GM23338 (cell line): Measurements from ENCODE around the gene ANTXR1. TPM values are rescaled to one million over a fixed set of nuclear protein-coding genes. Genes with fewer than 3 reads are reported as not detected.

Experiments
- ATAC-seq: fragments of 200-7000 bp; cut with Tn5 transposase; 3 replicates; pipeline ENCODE4 v1.9.1; 2020
- DNase-seq: peaks from one replicate; pipeline ENCODE4 v3.0.0-alpha.2; 2015; ENCODE audit warnings: low spot score
- H2AFZ ChIP-seq: fragments of 200-600 bp; sonication (generic); 2 replicates; pipeline ENCODE4 v1.8.0; 2016; ENCODE audit warnings: antibody characterized with exemption, mild to moderate bottlenecking, moderate library complexity
- H3F3A ChIP-seq: fragments of 200-600 bp; sonication (generic); replicated peaks from 2 replicates; pipeline ENCODE4 v1.8.0; 2017; ENCODE audit warnings: antibody characterized with exemption, mixed run types, low read depth
- H3K27ac ChIP-seq: fragments of 200-600 bp; sonication (generic); 2 replicates; pipeline ENCODE4 v1.6.1; 2016; ENCODE audit warnings: low read depth
- H3K27me3 ChIP-seq: fragments of 200-600 bp; sonication (generic); 2 replicates; pipeline ENCODE4 v1.8.0; 2016; ENCODE audit warnings: mild to moderate bottlenecking, mixed run types, moderate library complexity; ENCODE audit not compliant: insufficient read depth
- H3K36me3 ChIP-seq: fragments of 200-600 bp; sonication (generic); 2 replicates; pipeline ENCODE4 v1.8.0; 2016; ENCODE audit warnings: mild to moderate bottlenecking; ENCODE audit not compliant: insufficient read depth
- H3K4me1 ChIP-seq: fragments of 200-600 bp; sonication (generic); 2 replicates; pipeline ENCODE4 v1.8.0; 2016; ENCODE audit warnings: mild to moderate bottlenecking, moderate library complexity; ENCODE audit not compliant: insufficient read depth
- H3K4me2 ChIP-seq: fragments of 200-600 bp; sonication (generic); 2 replicates; pipeline ENCODE4 v1.7.1; 2017; ENCODE audit warnings: mixed run types
- H3K4me3 ChIP-seq: fragments of 200-600 bp; sonication (generic); 2 replicates; pipeline ENCODE4 v1.6.1; 2016; ENCODE audit warnings: mixed run types
- H3K79me2 ChIP-seq: fragments of 200-600 bp; sonication (generic); replicated peaks from 2 replicates; pipeline ENCODE4 v1.8.0; 2017; ENCODE audit warnings: mild to moderate bottlenecking; ENCODE audit not compliant: insufficient read depth
- H3K9me2 ChIP-seq: fragments of 200-600 bp; sonication (generic); 2 replicates; pipeline ENCODE4 v1.8.0; 2017; ENCODE audit not compliant: insufficient read depth
- H4K20me1 ChIP-seq: fragments of 200-600 bp; sonication (generic); replicated peaks from 2 replicates; pipeline ENCODE4 v1.8.0; 2017; ENCODE audit warnings: mild to moderate bottlenecking; ENCODE audit not compliant: insufficient read depth
- H3K27ac Mint-ChIP-seq: 2 replicates; pipeline ENCODE4 v1.8.0; 2020; ENCODE audit warnings: inconsistent platforms, mild to moderate bottlenecking, moderate library complexity, mixed read lengths
- H3K27me3 Mint-ChIP-seq: 3 replicates; pipeline ENCODE4 v1.8.0; 2022; ENCODE audit warnings: low read depth, mild to moderate bottlenecking, moderate library complexity, mixed read lengths, inconsistent platforms; ENCODE audit not compliant: insufficient read depth, poor library complexity
- H3K36me3 Mint-ChIP-seq: 3 replicates; pipeline ENCODE4 v1.8.0; 2021; ENCODE audit warnings: low read depth, mild to moderate bottlenecking, inconsistent platforms, moderate library complexity, mixed read lengths
- H3K4me1 Mint-ChIP-seq: 3 replicates; pipeline ENCODE4 v1.8.0; 2020; ENCODE audit warnings: mild to moderate bottlenecking, inconsistent platforms, mixed read lengths
- H3K4me3 Mint-ChIP-seq: 3 replicates; pipeline ENCODE4 v1.8.0; 2021; ENCODE audit warnings: moderate library complexity, mild to moderate bottlenecking, inconsistent platforms, mixed read lengths
- H3K9me3 Mint-ChIP-seq: 3 replicates; pipeline ENCODE4 v1.8.0; 2020; ENCODE audit warnings: moderate library complexity, mild to moderate bottlenecking, inconsistent platforms, mixed read lengths
- CREB1 ChIP-seq: fragments of 250-450 bp; sonication (Bioruptor Pico); IDR thresholded peaks from 2 replicates; pipeline ENCODE4 v1.5.0; 2020; ENCODE audit warnings: low read depth, mild to moderate bottlenecking, moderate library complexity
- EZH2 ChIP-seq: fragments of 200-600 bp; sonication (generic); IDR thresholded peaks from one replicate; pipeline ENCODE4 v1.8.0; 2017; ENCODE audit warnings: antibody characterized with exemption, mild to moderate bottlenecking, low read depth; ENCODE audit not compliant: unreplicated experiment
- EZH2phosphoT487 ChIP-seq: fragments of 200-600 bp; sonication (generic); IDR thresholded peaks from one replicate; pipeline ENCODE4 v1.8.1; 2018; ENCODE audit warnings: antibody characterized with exemption; ENCODE audit not compliant: unreplicated experiment
- JUNB ChIP-seq: IDR thresholded peaks from one replicate; pipeline ENCODE4 v1.6.1; 2016; ENCODE audit warnings: antibody characterized with exemption; ENCODE audit not compliant: unreplicated experiment
- NANOG ChIP-seq: IDR thresholded peaks from 2 replicates; pipeline ENCODE4 v1.6.1; 2016; ENCODE audit warnings: antibody characterized with exemption, borderline replicate concordance
- POLR2AphosphoS5 ChIP-seq: IDR thresholded peaks from 2 replicates; pipeline ENCODE4 v1.6.1; 2016; ENCODE audit warnings: antibody characterized with exemption, low read depth
- STAT1 ChIP-seq: IDR thresholded peaks from one replicate; pipeline ENCODE4 v1.6.1; 2016; ENCODE audit warnings: antibody characterized with exemption; ENCODE audit not compliant: unreplicated experiment
- ZNF114 ChIP-seq: fragments of 250-450 bp; sonication (Bioruptor Pico); IDR thresholded peaks from 2 replicates; pipeline ENCODE4 v1.5.0; 2020; ENCODE audit warnings: mild to moderate bottlenecking, moderate library complexity
- ZNF331 ChIP-seq: fragments of 250-450 bp; sonication (Bioruptor Pico); IDR thresholded peaks from 2 replicates; pipeline ENCODE4 v1.5.0; 2020; ENCODE audit warnings: low read depth, mild to moderate bottlenecking, moderate library complexity
- polyA plus RNA-seq: library from polyadenylated mRNA; unstranded; fragments of >200 nt; fragmentation: Nextera tagmentation; extraction: Ambion mirVana; gene quantifications from 2 replicates; pipeline ENCODE4 v1.2.1, GENCODE V29; 2016
- total RNA-seq: library from RNA; depleted of rRNA; stranded (reverse); fragments of >200 nt; shearing (Covaris generic); gene quantifications from 2 replicates; pipeline ENCODE4 v1.2.3, GENCODE V29; 2014
- TF ChIP-seq, protein P1 (sequence below): fragments of 250-450 bp; sonication (Bioruptor Pico); IDR thresholded peaks from 2 replicates; pipeline ENCODE4 v1.5.0; 2020; ENCODE audit warnings: mild to moderate bottlenecking, moderate library complexity
- TF ChIP-seq, protein P2 (sequence below), 2 experiments: fragments of 200-600 bp in 1 of 2; sonication (generic) in 1 of 2; conservative IDR thresholded peaks; 2 replicates each; pipeline versions ENCODE4 v1.5.1 to v1.6.1; 2016 to 2017; ENCODE audit warnings: antibody characterized with exemption in 2 of 2, low read depth in 2 of 2, mild to moderate bottlenecking in 2 of 2, moderate library complexity in 1 of 2
- TF ChIP-seq, protein P3 (sequence below): IDR thresholded peaks from 2 replicates; pipeline ENCODE4 v1.6.1; 2016; ENCODE audit warnings: antibody characterized with exemption
- TF ChIP-seq, protein P4 (sequence below): IDR thresholded peaks from one replicate; pipeline ENCODE4 v1.6.1; 2018; ENCODE audit warnings: antibody characterized with exemption; ENCODE audit not compliant: unreplicated experiment

The ANTXR1 gene
- total and polyA plus RNA-seq, 2 experiments from 2014 or later: 16.1 to 23.1 TPM

DNA sequence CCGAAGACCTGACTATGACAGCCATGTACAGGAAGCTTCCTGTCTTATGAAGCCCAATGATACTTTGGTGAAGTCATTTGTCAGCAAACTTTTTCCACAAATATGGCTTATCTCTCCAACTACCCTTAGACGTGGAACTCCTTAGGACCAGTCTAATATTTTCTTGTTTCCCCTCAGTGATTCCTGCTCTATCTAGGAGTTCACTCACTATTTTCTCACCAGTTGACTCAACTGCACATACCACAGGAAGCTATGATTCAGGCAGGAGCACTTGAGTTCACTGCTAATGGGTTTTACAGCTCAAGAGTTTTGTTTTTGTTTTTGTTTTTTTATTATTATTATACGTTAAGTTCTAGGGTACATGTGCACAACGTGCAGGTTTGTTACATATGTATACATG, 109.3 kb downstream of the ANTXR1 start:
- H3K4me1 Mint-ChIP-seq: peaks cover 13% of the 10 kb centered on the region; the same call in 2 of the 3 replicates
- H3K27ac Mint-ChIP-seq: no peak overlapping the region
- Histone ChIP-seq H3K9me2 (no peaks in the 10 kb centered on the region), H3K4me1 (peaks cover 11% of the 10 kb centered on the region; the same call in 1 of the 2 replicates), H3K27ac (no peak overlapping the region), H3K27me3 (no peaks in the 10 kb centered on the region), H4K20me1 (no peaks in the 10 kb centered on the region), H3F3A (no peaks in the 10 kb centered on the region), H3K79me2 (no peaks in the 10 kb centered on the region), H2AFZ (no peak overlapping the region), H3K36me3 (no peaks in the 10 kb centered on the region; the same call in 1 of the 2 replicates), H3K4me2 (no peak overlapping the region), H3K4me3 (no peak overlapping the region)
- DNase-seq: no peak
- H3K27me3 Mint-ChIP-seq: no peaks in the 10 kb centered on the region
- TF ChIP-seq, protein P1, sequence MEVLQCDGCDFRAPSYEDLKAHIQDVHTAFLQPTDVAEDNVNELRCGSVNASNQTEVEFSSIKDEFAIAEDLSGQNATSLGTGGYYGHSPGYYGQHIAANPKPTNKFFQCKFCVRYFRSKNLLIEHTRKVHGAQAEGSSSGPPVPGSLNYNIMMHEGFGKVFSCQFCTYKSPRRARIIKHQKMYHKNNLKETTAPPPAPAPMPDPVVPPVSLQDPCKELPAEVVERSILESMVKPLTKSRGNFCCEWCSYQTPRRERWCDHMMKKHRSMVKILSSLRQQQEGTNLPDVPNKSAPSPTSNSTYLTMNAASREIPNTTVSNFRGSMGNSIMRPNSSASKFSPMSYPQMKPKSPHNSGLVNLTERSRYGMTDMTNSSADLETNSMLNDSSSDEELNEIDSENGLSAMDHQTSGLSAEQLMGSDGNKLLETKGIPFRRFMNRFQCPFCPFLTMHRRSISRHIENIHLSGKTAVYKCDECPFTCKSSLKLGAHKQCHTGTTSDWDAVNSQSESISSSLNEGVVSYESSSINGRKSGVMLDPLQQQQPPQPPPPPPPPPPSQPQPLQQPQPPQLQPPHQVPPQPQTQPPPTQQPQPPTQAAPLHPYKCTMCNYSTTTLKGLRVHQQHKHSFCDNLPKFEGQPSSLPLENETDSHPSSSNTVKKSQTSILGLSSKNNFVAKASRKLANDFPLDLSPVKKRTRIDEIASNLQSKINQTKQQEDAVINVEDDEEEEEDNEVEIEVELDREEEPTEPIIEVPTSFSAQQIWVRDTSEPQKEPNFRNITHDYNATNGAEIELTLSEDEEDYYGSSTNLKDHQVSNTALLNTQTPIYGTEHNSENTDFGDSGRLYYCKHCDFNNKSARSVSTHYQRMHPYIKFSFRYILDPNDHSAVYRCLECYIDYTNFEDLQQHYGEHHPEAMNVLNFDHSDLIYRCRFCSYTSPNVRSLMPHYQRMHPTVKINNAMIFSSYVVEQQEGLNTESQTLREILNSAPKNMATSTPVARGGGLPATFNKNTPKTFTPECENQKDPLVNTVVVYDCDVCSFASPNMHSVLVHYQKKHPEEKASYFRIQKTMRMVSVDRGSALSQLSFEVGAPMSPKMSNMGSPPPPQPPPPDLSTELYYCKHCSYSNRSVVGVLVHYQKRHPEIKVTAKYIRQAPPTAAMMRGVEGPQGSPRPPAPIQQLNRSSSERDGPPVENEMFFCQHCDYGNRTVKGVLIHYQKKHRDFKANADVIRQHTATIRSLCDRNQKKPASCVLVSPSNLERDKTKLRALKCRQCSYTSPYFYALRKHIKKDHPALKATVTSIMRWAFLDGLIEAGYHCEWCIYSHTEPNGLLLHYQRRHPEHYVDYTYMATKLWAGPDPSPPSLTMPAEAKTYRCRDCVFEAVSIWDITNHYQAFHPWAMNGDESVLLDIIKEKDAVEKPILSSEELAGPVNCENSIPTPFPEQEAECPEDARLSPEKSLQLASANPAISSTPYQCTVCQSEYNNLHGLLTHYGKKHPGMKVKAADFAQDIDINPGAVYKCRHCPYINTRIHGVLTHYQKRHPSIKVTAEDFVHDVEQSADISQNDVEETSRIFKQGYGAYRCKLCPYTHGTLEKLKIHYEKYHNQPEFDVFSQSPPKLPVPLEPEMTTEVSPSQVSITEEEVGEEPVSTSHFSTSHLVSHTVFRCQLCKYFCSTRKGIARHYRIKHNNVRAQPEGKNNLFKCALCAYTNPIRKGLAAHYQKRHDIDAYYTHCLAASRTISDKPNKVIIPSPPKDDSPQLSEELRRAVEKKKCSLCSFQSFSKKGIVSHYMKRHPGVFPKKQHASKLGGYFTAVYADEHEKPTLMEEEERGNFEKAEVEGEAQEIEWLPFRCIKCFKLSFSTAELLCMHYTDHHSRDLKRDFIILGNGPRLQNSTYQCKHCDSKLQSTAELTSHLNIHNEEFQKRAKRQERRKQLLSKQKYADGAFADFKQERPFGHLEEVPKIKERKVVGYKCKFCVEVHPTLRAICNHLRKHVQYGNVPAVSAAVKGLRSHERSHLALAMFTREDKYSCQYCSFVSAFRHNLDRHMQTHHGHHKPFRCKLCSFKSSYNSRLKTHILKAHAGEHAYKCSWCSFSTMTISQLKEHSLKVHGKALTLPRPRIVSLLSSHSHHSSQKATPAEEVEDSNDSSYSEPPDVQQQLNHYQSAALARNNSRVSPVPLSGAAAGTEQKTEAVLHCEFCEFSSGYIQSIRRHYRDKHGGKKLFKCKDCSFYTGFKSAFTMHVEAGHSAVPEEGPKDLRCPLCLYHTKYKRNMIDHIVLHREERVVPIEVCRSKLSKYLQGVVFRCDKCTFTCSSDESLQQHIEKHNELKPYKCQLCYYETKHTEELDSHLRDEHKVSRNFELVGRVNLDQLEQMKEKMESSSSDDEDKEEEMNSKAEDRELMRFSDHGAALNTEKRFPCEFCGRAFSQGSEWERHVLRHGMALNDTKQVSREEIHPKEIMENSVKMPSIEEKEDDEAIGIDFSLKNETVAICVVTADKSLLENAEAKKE (CRISPR knock-in tag): no peak
- TF ChIP-seq, protein P2, sequence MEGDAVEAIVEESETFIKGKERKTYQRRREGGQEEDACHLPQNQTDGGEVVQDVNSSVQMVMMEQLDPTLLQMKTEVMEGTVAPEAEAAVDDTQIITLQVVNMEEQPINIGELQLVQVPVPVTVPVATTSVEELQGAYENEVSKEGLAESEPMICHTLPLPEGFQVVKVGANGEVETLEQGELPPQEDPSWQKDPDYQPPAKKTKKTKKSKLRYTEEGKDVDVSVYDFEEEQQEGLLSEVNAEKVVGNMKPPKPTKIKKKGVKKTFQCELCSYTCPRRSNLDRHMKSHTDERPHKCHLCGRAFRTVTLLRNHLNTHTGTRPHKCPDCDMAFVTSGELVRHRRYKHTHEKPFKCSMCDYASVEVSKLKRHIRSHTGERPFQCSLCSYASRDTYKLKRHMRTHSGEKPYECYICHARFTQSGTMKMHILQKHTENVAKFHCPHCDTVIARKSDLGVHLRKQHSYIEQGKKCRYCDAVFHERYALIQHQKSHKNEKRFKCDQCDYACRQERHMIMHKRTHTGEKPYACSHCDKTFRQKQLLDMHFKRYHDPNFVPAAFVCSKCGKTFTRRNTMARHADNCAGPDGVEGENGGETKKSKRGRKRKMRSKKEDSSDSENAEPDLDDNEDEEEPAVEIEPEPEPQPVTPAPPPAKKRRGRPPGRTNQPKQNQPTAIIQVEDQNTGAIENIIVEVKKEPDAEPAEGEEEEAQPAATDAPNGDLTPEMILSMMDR (conservative IDR thresholded peaks at IDR 0.05; ENCODE audit: low read depth in 2 of 2): no peak
- TF ChIP-seq EZH2 (no peak), CREB1 (CRISPR knock-in tag) (no peak), NANOG (no peak), ZNF114 (CRISPR knock-in tag) (no peak), EZH2phosphoT487 (no peak), STAT1 (no peak), POLR2AphosphoS5 (no peak), JUNB (no peak), ZNF331 (no peak)
- TF ChIP-seq, protein P3, sequence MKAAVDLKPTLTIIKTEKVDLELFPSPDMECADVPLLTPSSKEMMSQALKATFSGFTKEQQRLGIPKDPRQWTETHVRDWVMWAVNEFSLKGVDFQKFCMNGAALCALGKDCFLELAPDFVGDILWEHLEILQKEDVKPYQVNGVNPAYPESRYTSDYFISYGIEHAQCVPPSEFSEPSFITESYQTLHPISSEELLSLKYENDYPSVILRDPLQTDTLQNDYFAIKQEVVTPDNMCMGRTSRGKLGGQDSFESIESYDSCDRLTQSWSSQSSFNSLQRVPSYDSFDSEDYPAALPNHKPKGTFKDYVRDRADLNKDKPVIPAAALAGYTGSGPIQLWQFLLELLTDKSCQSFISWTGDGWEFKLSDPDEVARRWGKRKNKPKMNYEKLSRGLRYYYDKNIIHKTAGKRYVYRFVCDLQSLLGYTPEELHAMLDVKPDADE: no peak
- TF ChIP-seq, protein P4, sequence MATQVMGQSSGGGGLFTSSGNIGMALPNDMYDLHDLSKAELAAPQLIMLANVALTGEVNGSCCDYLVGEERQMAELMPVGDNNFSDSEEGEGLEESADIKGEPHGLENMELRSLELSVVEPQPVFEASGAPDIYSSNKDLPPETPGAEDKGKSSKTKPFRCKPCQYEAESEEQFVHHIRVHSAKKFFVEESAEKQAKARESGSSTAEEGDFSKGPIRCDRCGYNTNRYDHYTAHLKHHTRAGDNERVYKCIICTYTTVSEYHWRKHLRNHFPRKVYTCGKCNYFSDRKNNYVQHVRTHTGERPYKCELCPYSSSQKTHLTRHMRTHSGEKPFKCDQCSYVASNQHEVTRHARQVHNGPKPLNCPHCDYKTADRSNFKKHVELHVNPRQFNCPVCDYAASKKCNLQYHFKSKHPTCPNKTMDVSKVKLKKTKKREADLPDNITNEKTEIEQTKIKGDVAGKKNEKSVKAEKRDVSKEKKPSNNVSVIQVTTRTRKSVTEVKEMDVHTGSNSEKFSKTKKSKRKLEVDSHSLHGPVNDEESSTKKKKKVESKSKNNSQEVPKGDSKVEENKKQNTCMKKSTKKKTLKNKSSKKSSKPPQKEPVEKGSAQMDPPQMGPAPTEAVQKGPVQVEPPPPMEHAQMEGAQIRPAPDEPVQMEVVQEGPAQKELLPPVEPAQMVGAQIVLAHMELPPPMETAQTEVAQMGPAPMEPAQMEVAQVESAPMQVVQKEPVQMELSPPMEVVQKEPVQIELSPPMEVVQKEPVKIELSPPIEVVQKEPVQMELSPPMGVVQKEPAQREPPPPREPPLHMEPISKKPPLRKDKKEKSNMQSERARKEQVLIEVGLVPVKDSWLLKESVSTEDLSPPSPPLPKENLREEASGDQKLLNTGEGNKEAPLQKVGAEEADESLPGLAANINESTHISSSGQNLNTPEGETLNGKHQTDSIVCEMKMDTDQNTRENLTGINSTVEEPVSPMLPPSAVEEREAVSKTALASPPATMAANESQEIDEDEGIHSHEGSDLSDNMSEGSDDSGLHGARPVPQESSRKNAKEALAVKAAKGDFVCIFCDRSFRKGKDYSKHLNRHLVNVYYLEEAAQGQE: no peak
- ATAC-seq: no peak
- H3K9me3 Mint-ChIP-seq: no peaks in the 10 kb centered on the region
- H3K36me3 Mint-ChIP-seq: peaks cover 6% of the 10 kb centered on the region
- H3K4me3 Mint-ChIP-seq: no peak overlapping the region
